Caco-2 (cell line): ENCODE measurements around the gene CLEC17A. TPM values are rescaled to one million over a fixed set of nuclear protein-coding genes. Genes with fewer than 3 reads are reported as not detected.
A peak's percentile ranks its signal among the peaks of the same experiment; 100 is the strongest.

ENCODE experiments used
- BruUV-seq: library from RNA; stranded (reverse); fragments of 400-500 nt; replicated peaks from 2 replicates; lab custom pipeline; 2021; lab: Mats Ljungman, UMichigan
- CTCF ChIA-PET: fragments of 300-600 bp; sonication (Branson Sonifier 250); formaldehyde crosslinking; loops from one replicate; lab custom pipeline; 2022; ENCODE audit warnings: antibody characterized with exemption; lab: Charles Lee
- POLR2A ChIA-PET: fragments of 300-600 bp; sonication (Branson Sonifier 250); formaldehyde crosslinking; loops from one replicate; lab custom pipeline; 2022; ENCODE audit warnings: antibody characterized with exemption; lab: Charles Lee
- DNase-seq, 2 experiments: peaks; one replicate each; pipeline versions ENCODE4 v3.0.0 to v3.0.0-alpha.2; 2020 to 2022
- H3K27me3 ChIP-seq: replicated peaks from 2 replicates; pipeline ENCODE4 v1.6.0; 2011; ENCODE audit warnings: low read length; ENCODE audit not compliant: control insufficient read depth, insufficient read depth
- H3K36me3 ChIP-seq: 2 replicates; pipeline ENCODE4 v1.5.1; 2011; ENCODE audit warnings: low read length; ENCODE audit not compliant: control insufficient read depth, insufficient read depth
- H3K4me1 ChIP-seq: fragments of 250-450 bp; sonication (Bioruptor Pico); 2 replicates; pipeline ENCODE4 v1.5.1; 2020; ENCODE audit warnings: mild to moderate bottlenecking
- H3K4me3 ChIP-seq: 2 replicates; pipeline ENCODE4 v1.5.1; 2011; ENCODE audit warnings: low read depth, mild to moderate bottlenecking, control low read depth, low read length
- H3K9me3 ChIP-seq: fragments of 250-450 bp; sonication (Bioruptor Pico); 2 replicates; pipeline ENCODE4 v1.5.1; 2020; ENCODE audit warnings: mild to moderate bottlenecking, moderate library complexity
- H3K27ac Mint-ChIP-seq: one replicate; pipeline ENCODE4 v1.8.0; 2022; ENCODE audit warnings: mixed read lengths; ENCODE audit not compliant: unreplicated experiment
- H3K27me3 Mint-ChIP-seq: one replicate; pipeline ENCODE4 v1.8.0; 2022; ENCODE audit warnings: mixed read lengths; ENCODE audit not compliant: insufficient read depth, unreplicated experiment
- H3K36me3 Mint-ChIP-seq: one replicate; pipeline ENCODE4 v1.8.0; 2022; ENCODE audit warnings: mild to moderate bottlenecking, mixed read lengths; ENCODE audit not compliant: insufficient read depth, unreplicated experiment
- H3K4me1 Mint-ChIP-seq: one replicate; pipeline ENCODE4 v1.8.0; 2022; ENCODE audit warnings: low read depth, mixed read lengths; ENCODE audit not compliant: unreplicated experiment
- H3K4me3 Mint-ChIP-seq: one replicate; pipeline ENCODE4 v1.8.0; 2022; ENCODE audit warnings: mild to moderate bottlenecking, moderate library complexity, mixed read lengths; ENCODE audit not compliant: unreplicated experiment
- H3K9me3 Mint-ChIP-seq: one replicate; pipeline ENCODE4 v1.8.0; 2022; ENCODE audit warnings: mixed read lengths; ENCODE audit not compliant: unreplicated experiment
- intact Hi-C: fragments of 100-400 bp; cut with micrococcal nuclease; formaldehyde crosslinking; loops from one replicate; pipeline ENCODE4 v1.10.0; 2022; ENCODE audit not compliant: unreplicated experiment
- total RNA-seq: library from RNA; stranded (reverse); gene quantifications from 2 replicates; pipeline ENCODE4 v1.2.3, GENCODE V29; 2022
- TF ChIP-seq, protein P1 (sequence below), 2 experiments: fragments of 200-600 bp in 1 of 2; IDR thresholded peaks; 1 replicate in 1 of 2; 2 replicates in 1 of 2; pipeline versions ENCODE4 v1.5.1 to v1.8.0; 2011 to 2022; ENCODE audit warnings: antibody characterized with exemption in 1 of 2, control low read depth in 1 of 2, inconsistent platforms in 1 of 2, low read depth in 1 of 2, low read length in 1 of 2, mild to moderate bottlenecking in 1 of 2, moderate library complexity in 1 of 2; ENCODE audit not compliant: insufficient read depth in 1 of 2, severe bottlenecking in 1 of 2, unreplicated experiment in 1 of 2

The CLEC17A gene
- total RNA-seq, 1 experiment from 2014 or later = not detected

DNA sequence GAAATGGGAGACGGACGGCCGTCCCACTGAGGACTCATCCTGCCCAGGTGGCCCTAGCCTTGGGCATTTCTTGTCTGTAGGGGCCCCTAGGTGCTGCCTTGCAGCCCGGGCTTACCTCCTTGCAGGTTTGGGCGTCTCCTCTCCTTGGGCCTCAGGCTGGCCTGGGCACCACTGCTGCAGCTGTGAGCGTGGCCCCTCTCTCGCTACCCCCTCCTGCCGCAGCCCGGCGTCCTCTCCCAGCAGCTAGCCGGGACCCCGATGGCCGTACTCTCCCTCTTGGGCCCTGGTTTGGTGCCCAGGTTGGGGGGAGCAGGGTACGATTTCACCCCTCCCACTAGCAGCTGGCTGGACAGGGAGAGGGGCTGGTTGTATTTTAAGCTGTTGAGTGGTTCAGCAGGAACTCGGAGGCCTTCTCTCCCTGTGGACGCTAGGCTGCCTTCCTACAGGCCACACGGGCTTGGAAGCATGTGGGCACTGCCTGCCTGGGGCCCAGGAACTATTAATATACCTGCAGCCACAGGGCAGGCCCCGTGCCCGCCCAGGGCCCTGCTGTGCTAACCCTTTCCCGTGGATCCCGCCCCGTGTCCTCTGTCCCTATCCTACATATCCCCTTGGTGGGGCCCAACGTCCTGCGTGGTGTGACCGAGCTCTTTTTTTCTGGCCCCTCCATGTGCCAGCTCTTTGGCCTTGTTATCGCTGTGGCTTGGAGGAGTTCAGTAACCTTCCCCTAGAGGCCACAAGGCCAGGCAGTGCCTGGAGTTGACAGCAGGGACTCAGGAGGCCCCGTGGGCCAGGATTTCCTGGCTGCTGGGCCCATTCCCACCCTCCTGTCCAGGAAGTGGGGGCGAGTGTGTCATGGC is 22.7 kb upstream of the CLEC17A start:
- TF ChIP-seq, protein P1, sequence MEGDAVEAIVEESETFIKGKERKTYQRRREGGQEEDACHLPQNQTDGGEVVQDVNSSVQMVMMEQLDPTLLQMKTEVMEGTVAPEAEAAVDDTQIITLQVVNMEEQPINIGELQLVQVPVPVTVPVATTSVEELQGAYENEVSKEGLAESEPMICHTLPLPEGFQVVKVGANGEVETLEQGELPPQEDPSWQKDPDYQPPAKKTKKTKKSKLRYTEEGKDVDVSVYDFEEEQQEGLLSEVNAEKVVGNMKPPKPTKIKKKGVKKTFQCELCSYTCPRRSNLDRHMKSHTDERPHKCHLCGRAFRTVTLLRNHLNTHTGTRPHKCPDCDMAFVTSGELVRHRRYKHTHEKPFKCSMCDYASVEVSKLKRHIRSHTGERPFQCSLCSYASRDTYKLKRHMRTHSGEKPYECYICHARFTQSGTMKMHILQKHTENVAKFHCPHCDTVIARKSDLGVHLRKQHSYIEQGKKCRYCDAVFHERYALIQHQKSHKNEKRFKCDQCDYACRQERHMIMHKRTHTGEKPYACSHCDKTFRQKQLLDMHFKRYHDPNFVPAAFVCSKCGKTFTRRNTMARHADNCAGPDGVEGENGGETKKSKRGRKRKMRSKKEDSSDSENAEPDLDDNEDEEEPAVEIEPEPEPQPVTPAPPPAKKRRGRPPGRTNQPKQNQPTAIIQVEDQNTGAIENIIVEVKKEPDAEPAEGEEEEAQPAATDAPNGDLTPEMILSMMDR (IDR thresholded peaks at IDR 0.05; ENCODE audit: insufficient read depth in 1 of 2, low read depth in 1 of 2, low read length in 1 of 2, severe bottlenecking in 1 of 2, unreplicated experiment in 1 of 2) = no peak
- Histone ChIP-seq H3K9me3 (no peaks in the 10 kb centered on the region), H3K27me3 (no peaks in the 10 kb centered on the region), H3K4me3 (no peak overlapping the region), H3K36me3 (peaks cover 2% of the 10 kb centered on the region; the same call in 1 of the 2 replicates), H3K4me1 (no peaks in the 10 kb centered on the region)
- CTCF ChIA-PET = interaction anchor here (0.6 kb wide), 1 partner anchor 17 kb away, joined by 4 read pairs; no protein-coding TSS in a partner anchor
- Mint-ChIP-seq H3K4me1 (no peaks in the 10 kb centered on the region), H3K27me3 (no peaks in the 10 kb centered on the region), H3K27ac (no peak overlapping the region), H3K36me3 (peaks cover 37% of the 10 kb centered on the region), H3K9me3 (no peaks in the 10 kb centered on the region), H3K4me3 (no peak overlapping the region)
- BruUV-seq = no TSS peak
- no peak for DNase-seq
- intact Hi-C loops = no loop called here
- POLR2A ChIA-PET = no interaction called here

DNA sequence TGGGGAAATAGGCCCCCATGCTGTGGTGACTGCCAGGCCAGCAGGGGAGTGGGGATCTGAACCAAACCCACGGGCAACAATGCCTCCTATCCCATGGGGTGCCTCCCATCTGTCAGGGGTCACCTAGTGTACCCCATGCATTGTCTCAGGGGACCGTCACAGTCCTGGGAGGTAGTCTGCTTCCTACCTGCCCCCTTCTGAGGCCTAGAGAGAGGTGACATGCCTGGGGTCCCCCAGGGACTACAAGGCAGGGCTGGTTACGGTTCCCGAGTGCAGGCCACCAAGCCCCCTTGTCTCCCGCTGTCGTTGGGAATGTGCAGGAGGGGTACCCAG is 22.1 kb upstream of the CLEC17A start:
- Histone ChIP-seq H3K27me3 (no peaks in the 10 kb centered on the region), H3K36me3 (peaks cover 2% of the 10 kb centered on the region; the same call in 1 of the 2 replicates), H3K4me3 (no peak overlapping the region), H3K4me1 (no peaks in the 10 kb centered on the region), H3K9me3 (no peaks in the 10 kb centered on the region)
- no peak for DNase-seq
- Mint-ChIP-seq H3K4me1 (no peaks in the 10 kb centered on the region), H3K27ac (no peak overlapping the region), H3K4me3 (no peak overlapping the region), H3K9me3 (no peaks in the 10 kb centered on the region), H3K27me3 (no peaks in the 10 kb centered on the region), H3K36me3 (peaks cover 43% of the 10 kb centered on the region)
- intact Hi-C loops = no loop called here
- no TSS peak for BruUV-seq
- ChIA-PET POLR2A (no interaction called here), CTCF (no interaction called here)
- TF ChIP-seq, protein P1 (IDR thresholded peaks at IDR 0.05; ENCODE audit: insufficient read depth in 1 of 2, low read depth in 1 of 2, low read length in 1 of 2, severe bottlenecking in 1 of 2, unreplicated experiment in 1 of 2) = no peak

DNA sequence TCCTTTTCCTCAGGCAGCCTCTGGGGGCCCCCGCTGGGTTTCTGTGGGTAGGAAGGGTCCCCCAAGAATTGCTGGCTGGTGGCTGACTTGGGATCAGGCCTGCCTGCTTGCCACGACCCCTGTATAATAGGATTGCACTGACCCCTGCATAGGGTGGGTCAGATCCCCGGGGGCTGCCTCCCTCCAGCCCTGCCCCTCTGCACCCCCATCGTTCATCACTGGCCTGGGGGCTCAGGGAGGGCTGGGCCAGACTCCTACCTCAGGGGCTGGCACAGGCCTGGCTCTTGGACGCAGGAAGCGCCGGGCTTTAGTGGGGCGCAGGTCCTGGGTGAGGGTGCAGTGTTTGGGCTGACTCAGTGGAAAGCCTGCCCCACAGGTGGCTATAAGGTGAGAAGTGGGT is 21.6 kb upstream of the CLEC17A start:
- Mint-ChIP-seq H3K4me3 (no peak overlapping the region), H3K27me3 (no peaks in the 10 kb centered on the region), H3K36me3 (peaks cover 47% of the 10 kb centered on the region), H3K27ac (peak overlapping the region; percentile 55), H3K9me3 (no peaks in the 10 kb centered on the region), H3K4me1 (no peaks in the 10 kb centered on the region)
- H3K27me3 ChIP-seq = no peaks in the 10 kb centered on the region
- BruUV-seq = no TSS peak
- H3K4me1 ChIP-seq = no peaks in the 10 kb centered on the region
- H3K9me3 ChIP-seq = no peaks in the 10 kb centered on the region
- intact Hi-C loops = no loop called here
- TF ChIP-seq, protein P1 (IDR thresholded peaks at IDR 0.05; ENCODE audit: insufficient read depth in 1 of 2, low read depth in 1 of 2, low read length in 1 of 2, severe bottlenecking in 1 of 2, unreplicated experiment in 1 of 2) = no peak
- DNase-seq = no peak
- H3K36me3 ChIP-seq = peaks cover 2% of the 10 kb centered on the region; the same call in 1 of the 2 replicates
- ChIA-PET CTCF (no interaction called here), POLR2A (no interaction called here)
- no peak overlapping the region for H3K4me3 ChIP-seq
